Osteoblast (primary cell): ENCODE measurements around the gene HDAC11. TPM values are rescaled to one million over a fixed set of nuclear protein-coding genes. Genes with fewer than 3 reads are reported as not detected.

Experiments used
- DNase-seq: peaks from one replicate; pipeline ENCODE4 v3.0.0; 2011; ENCODE audit warnings: low spot score, mixed read lengths; ENCODE audit not compliant: insufficient read length; ENCODE audit errors: missing footprints
- H2AFZ ChIP-seq: 2 replicates; pipeline ENCODE4 v1.6.0; 2011; ENCODE audit warnings: mild to moderate bottlenecking, low read length
- H3K27ac ChIP-seq: 2 replicates; pipeline ENCODE4 v1.5.1; 2011; ENCODE audit warnings: mild to moderate bottlenecking, low read depth, low read length, moderate library complexity
- H3K27me3 ChIP-seq: 2 replicates; pipeline ENCODE4 v1.6.0; 2012; ENCODE audit warnings: mild to moderate bottlenecking, control low read depth, inconsistent platforms, low read length, moderate library complexity; ENCODE audit not compliant: insufficient read depth
- H3K36me3 ChIP-seq: 2 replicates; pipeline ENCODE4 v1.5.1; 2011; ENCODE audit warnings: mild to moderate bottlenecking, low read length, control low read depth, moderate library complexity; ENCODE audit not compliant: insufficient read depth
- H3K4me1 ChIP-seq: 2 replicates; pipeline ENCODE4 v1.5.1; 2011; ENCODE audit warnings: mild to moderate bottlenecking, low read length, control low read depth, moderate library complexity; ENCODE audit not compliant: insufficient read depth
- H3K4me2 ChIP-seq: 2 replicates; pipeline ENCODE4 v1.6.0; 2011; ENCODE audit warnings: mild to moderate bottlenecking, low read length; ENCODE audit not compliant: insufficient read depth
- H3K4me3 ChIP-seq: fragments of 200-600 bp; sonication (generic); 3 replicates; pipeline ENCODE4 v1.5.1; 2012; ENCODE audit warnings: mild to moderate bottlenecking, low read length, inconsistent platforms; ENCODE audit not compliant: insufficient read depth
- H3K79me2 ChIP-seq: 2 replicates; pipeline ENCODE4 v1.6.0; 2012; ENCODE audit warnings: mild to moderate bottlenecking, low read length, control low read depth, inconsistent platforms; ENCODE audit not compliant: insufficient read depth
- H3K9me3 ChIP-seq: 2 replicates; pipeline ENCODE4 v1.5.1; 2011; ENCODE audit warnings: low read depth, low read length, control low read depth
- H4K20me1 ChIP-seq: 2 replicates; pipeline ENCODE4 v1.6.0; 2012; ENCODE audit warnings: mild to moderate bottlenecking, low read length, control low read depth; ENCODE audit not compliant: insufficient read depth
- CTCF ChIP-seq: IDR thresholded peaks from 2 replicates; pipeline ENCODE4 v1.5.1; 2011; ENCODE audit warnings: mild to moderate bottlenecking, low read depth, low read length, moderate library complexity; ENCODE audit errors: extremely low read depth
- total RNA-seq: library from RNA; depleted of rRNA; stranded (reverse); fragments of >200 nt; gene quantifications from 2 replicates; pipeline ENCODE4 v1.2.3, GENCODE V29; 2012

The HDAC11 gene
- total RNA-seq, 1 donor, result 11.2 TPM

GRCh38 chr3:13470894-13471574 lies 9.1 kb upstream of the HDAC11 start:
- no peaks in the 10 kb centered on the region for H3K9me3 ChIP-seq
- no peak for TF ChIP-seq CTCF
- H3K4me3 ChIP-seq, result no peak overlapping the region
- H3K4me2 ChIP-seq, result no peak overlapping the region
- DNase-seq, result no peak
- H3K79me2 ChIP-seq, result no peaks in the 10 kb centered on the region
- no peaks in the 10 kb centered on the region for H3K36me3 ChIP-seq
- no peak overlapping the region for H2AFZ ChIP-seq
- H3K27me3 ChIP-seq, result peaks cover 12% of the 10 kb centered on the region
- H4K20me1 ChIP-seq, result no peaks in the 10 kb centered on the region
- no peaks in the 10 kb centered on the region for H3K4me1 ChIP-seq
- H3K27ac ChIP-seq, result no peak overlapping the region

GRCh38 chr3:13472286-13472685 lies 7.8 kb upstream of the HDAC11 start:
- no peak for TF ChIP-seq CTCF
- no peak overlapping the region for H3K4me2 ChIP-seq

GRCh38 chr3:13473020-13473419 lies 7.1 kb upstream of the HDAC11 start:
- H3K9me3 ChIP-seq, result no peaks in the 10 kb centered on the region
- peaks cover 7% of the 10 kb centered on the region for H3K27me3 ChIP-seq
- H2AFZ ChIP-seq, result no peak overlapping the region
- H3K4me3 ChIP-seq, result no peak overlapping the region
- H3K4me2 ChIP-seq, result no peak overlapping the region
- no peaks in the 10 kb centered on the region for H3K79me2 ChIP-seq
- H4K20me1 ChIP-seq, result no peaks in the 10 kb centered on the region
- H3K36me3 ChIP-seq, result no peaks in the 10 kb centered on the region
- H3K27ac ChIP-seq, result no peak overlapping the region
- no peak for TF ChIP-seq CTCF
- DNase-seq, result no peak
- H3K4me1 ChIP-seq, result no peaks in the 10 kb centered on the region

More at GRCh38 chr3:13472286-13472685, 7.8 kb upstream of the HDAC11 start:
- Histone ChIP-seq H3K4me1 (no peaks in the 10 kb centered on the region), H3K27me3 (peaks cover 7% of the 10 kb centered on the region), H3K9me3 (no peaks in the 10 kb centered on the region), H4K20me1 (no peaks in the 10 kb centered on the region), H2AFZ (no peak overlapping the region), H3K27ac (no peak overlapping the region), H3K4me3 (no peak overlapping the region), H3K79me2 (no peaks in the 10 kb centered on the region), H3K36me3 (no peaks in the 10 kb centered on the region)
- peak; percentile 58 for DNase-seq

GRCh38 chr3:13474021-13474420 lies 6.1 kb upstream of the HDAC11 start:
- H3K4me2 ChIP-seq, result no peak overlapping the region
- no peak for TF ChIP-seq CTCF
- peaks cover 7% of the 10 kb centered on the region for H3K27me3 ChIP-seq

More at GRCh38 chr3:13474021-13474420, 6.1 kb upstream of the HDAC11 start:
- DNase-seq, result no peak
- Histone ChIP-seq H2AFZ (no peak overlapping the region), H3K9me3 (no peaks in the 10 kb centered on the region), H3K27ac (no peak overlapping the region), H3K79me2 (no peaks in the 10 kb centered on the region), H3K4me3 (no peak overlapping the region), H3K4me1 (peaks cover under 1% of the 10 kb centered on the region), H4K20me1 (no peaks in the 10 kb centered on the region), H3K36me3 (no peaks in the 10 kb centered on the region)
